Germinal center (tissue), 1 donor: ENCODE results near the gene EFCAB8.
"Not testable (repeated sequence)": the region's sequence is repeated elsewhere in the genome, so short reads cannot be mapped to it uniquely, and the experiment has no call there.

Experiments used
- DNase-seq: peaks from one replicate; pipeline ENCODE4 v3.0.0; 2012; ENCODE audit warnings: mixed read lengths, low spot score

Gene EFCAB8

GRCh38 chr20:32959351-32960221 lies 100.9 kb downstream of the EFCAB8 start:
- no peak for DNase-seq

GRCh38 chr20:32960222-32960518 lies 101.4 kb downstream of the EFCAB8 start:
- DNase-seq, result no peak

GRCh38 chr20:32960849-32961731 lies 102.4 kb downstream of the EFCAB8 start:
- no peak for DNase-seq

GRCh38 chr20:32962053-32962452 lies 103.3 kb downstream of the EFCAB8 start:
- DNase-seq, result no peak

- not testable (repeated sequence) for DNase-seq
Measured at GRCh38 chr20:32962646-32963045, 103.9 kb downstream of the EFCAB8 start.

GRCh38 chr20:32963176-32963575 lies 104.5 kb downstream of the EFCAB8 start:
- DNase-seq, result no peak

- no peak for DNase-seq
Measured at GRCh38 chr20:32964575-32964974, 105.9 kb downstream of the EFCAB8 start.

- DNase-seq, result no peak
Measured at GRCh38 chr20:32965115-32965514, 106.4 kb downstream of the EFCAB8 start.

- DNase-seq, result no peak
Measured at GRCh38 chr20:32965581-32966373, 107.1 kb downstream of the EFCAB8 start.

GRCh38 chr20:32966382-32966781 lies 107.7 kb downstream of the EFCAB8 start:
- DNase-seq, result no peak

GRCh38 chr20:32966881-32967781 lies 108.4 kb downstream of the EFCAB8 start:
- no peak for DNase-seq

GRCh38 chr20:32967961-32968457 lies 109.3 kb downstream of the EFCAB8 start:
- DNase-seq, result no peak

- no peak for DNase-seq
Measured at GRCh38 chr20:32968478-32969241, 109.9 kb downstream of the EFCAB8 start.

- DNase-seq, result no peak
Measured at GRCh38 chr20:32969356-32970114, 110.8 kb downstream of the EFCAB8 start.

- no peak for DNase-seq
Measured at GRCh38 chr20:32970115-32970972, 111.6 kb downstream of the EFCAB8 start.

- no peak for DNase-seq
Measured at GRCh38 chr20:32970973-32971300, 112.2 kb downstream of the EFCAB8 start.

GRCh38 chr20:32971703-32972161 lies 113.0 kb downstream of the EFCAB8 start:
- DNase-seq, result no peak
